Effector memory CD4-positive, alpha-beta T cell (primary cell): Measurements from ENCODE around the gene MRI1.
A peak's percentile ranks its signal among the peaks of the same experiment; 100 is the strongest.
"Not testable (repeated sequence)": the region's sequence is repeated elsewhere in the genome, so short reads cannot be mapped to it uniquely, and the experiment has no call there.

ENCODE experiments used
- DNase-seq, 3 donors: peaks; one replicate each; pipeline ENCODE4 v3.0.0-alpha.2; 2020
- H3K27ac ChIP-seq: 2 replicates; pipeline ENCODE4 v1.7.0; 2013; ENCODE audit warnings: mild to moderate bottlenecking, low read length, moderate library complexity; ENCODE audit not compliant: insufficient read depth, poor library complexity, severe bottlenecking
- H3K27me3 ChIP-seq: replicated peaks from 2 replicates; pipeline ENCODE4 v1.7.0; 2013; ENCODE audit warnings: mild to moderate bottlenecking, low read length; ENCODE audit not compliant: insufficient read depth, control insufficient read depth, poor library complexity, severe bottlenecking
- H3K36me3 ChIP-seq: 2 replicates; pipeline ENCODE4 v1.7.0; 2013; ENCODE audit warnings: mild to moderate bottlenecking, low read length, moderate library complexity; ENCODE audit not compliant: control insufficient read depth, insufficient read depth
- H3K4me1 ChIP-seq: 2 replicates; pipeline ENCODE4 v1.7.0; 2013; ENCODE audit warnings: low read length, mild to moderate bottlenecking; ENCODE audit not compliant: control insufficient read depth, insufficient read depth, poor library complexity, severe bottlenecking
- H3K4me3 ChIP-seq: 2 replicates; pipeline ENCODE4 v1.7.0; 2013; ENCODE audit warnings: low read length, low read depth, mild to moderate bottlenecking; ENCODE audit not compliant: insufficient read depth, poor library complexity, severe bottlenecking
- H3K9me3 ChIP-seq: 2 replicates; pipeline ENCODE4 v1.7.0; 2013; ENCODE audit warnings: mild to moderate bottlenecking, low read length, moderate library complexity; ENCODE audit not compliant: control insufficient read depth

MRI1 gene

GRCh38 chr19:13770013-13770635 lies 5.8 kb downstream of the MRI1 start:
- H3K36me3 ChIP-seq = peaks cover 21% of the 10 kb centered on the region
- H3K27ac ChIP-seq = no peak overlapping the region
- H3K27me3 ChIP-seq = no peaks in the 10 kb centered on the region
- no peak for DNase-seq
- no peaks in the 10 kb centered on the region for H3K9me3 ChIP-seq
- peaks cover 4% of the 10 kb centered on the region for H3K4me1 ChIP-seq
- no peak overlapping the region for H3K4me3 ChIP-seq

GRCh38 chr19:13774217-13775191 lies 10.2 kb downstream of the MRI1 start, which contains the start of gene C19orf53:
TSS of gene C19orf53 (plus strand) at chr19:13774456. CDS start at chr19:13774478, 22 bp downstream.
- Histone ChIP-seq H3K4me1 (no peaks in the 10 kb centered on the region), H3K27ac (peak within 1 kb of the TSS; percentile 80), H3K9me3 (no peaks in the 10 kb centered on the region), H3K36me3 (peaks cover 29% of the 10 kb centered on the region), H3K27me3 (no peaks in the 10 kb centered on the region), H3K4me3 (peak within 1 kb of the TSS; percentile 81)
- DNase-seq = peak; percentile 71 to 81 (median 76)

- Histone ChIP-seq H3K36me3 (peaks cover 25% of the 10 kb centered on the region), H3K27me3 (no peaks in the 10 kb centered on the region), H3K9me3 (no peaks in the 10 kb centered on the region), H3K27ac (no peak overlapping the region), H3K4me3 (no peak overlapping the region), H3K4me1 (no peaks in the 10 kb centered on the region)
- DNase-seq = no peak
Observed at GRCh38 chr19:13778398-13778797, 14.1 kb downstream of the MRI1 start.

GRCh38 chr19:13778847-13779246 lies 14.5 kb downstream of the MRI1 start:
- Histone ChIP-seq H3K36me3 (peaks cover 25% of the 10 kb centered on the region), H3K27ac (no peak overlapping the region), H3K27me3 (no peaks in the 10 kb centered on the region), H3K4me1 (no peaks in the 10 kb centered on the region), H3K4me3 (no peak overlapping the region), H3K9me3 (no peaks in the 10 kb centered on the region)
- DNase-seq = no peak

DNA sequence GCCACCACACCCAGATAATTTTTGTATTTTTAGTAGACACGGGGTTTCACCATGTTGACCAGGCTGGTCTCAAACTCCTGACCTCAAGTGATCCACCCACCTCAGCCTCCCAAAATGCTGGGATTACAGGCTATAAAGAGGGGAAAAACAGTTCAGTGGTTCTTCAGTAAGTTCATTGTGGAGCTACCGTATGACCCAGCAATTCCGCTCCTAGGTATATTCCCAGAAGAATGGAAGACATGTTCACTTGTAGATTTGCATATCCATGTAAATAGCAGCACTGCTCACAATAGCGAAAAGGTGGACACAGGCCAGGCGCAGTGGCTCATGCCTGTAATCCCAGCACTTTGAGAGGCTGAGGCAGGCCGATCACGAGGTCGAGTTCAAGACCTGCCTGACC lies 15.5 kb downstream of the MRI1 start:
- not testable (repeated sequence) for H3K27me3 ChIP-seq, H3K4me1 ChIP-seq, H3K9me3 ChIP-seq, H3K27ac ChIP-seq, H3K4me3 ChIP-seq, DNase-seq
- peaks cover 25% of the 10 kb centered on the region for H3K36me3 ChIP-seq

GRCh38 chr19:13781547-13781946 lies 17.2 kb downstream of the MRI1 start:
- Histone ChIP-seq H3K4me3 (no peak overlapping the region), H3K4me1 (peaks cover 6% of the 10 kb centered on the region), H3K27ac (no peak overlapping the region), H3K36me3 (peaks cover 25% of the 10 kb centered on the region), H3K9me3 (no peaks in the 10 kb centered on the region), H3K27me3 (no peaks in the 10 kb centered on the region)
- no peak for DNase-seq

DNA sequence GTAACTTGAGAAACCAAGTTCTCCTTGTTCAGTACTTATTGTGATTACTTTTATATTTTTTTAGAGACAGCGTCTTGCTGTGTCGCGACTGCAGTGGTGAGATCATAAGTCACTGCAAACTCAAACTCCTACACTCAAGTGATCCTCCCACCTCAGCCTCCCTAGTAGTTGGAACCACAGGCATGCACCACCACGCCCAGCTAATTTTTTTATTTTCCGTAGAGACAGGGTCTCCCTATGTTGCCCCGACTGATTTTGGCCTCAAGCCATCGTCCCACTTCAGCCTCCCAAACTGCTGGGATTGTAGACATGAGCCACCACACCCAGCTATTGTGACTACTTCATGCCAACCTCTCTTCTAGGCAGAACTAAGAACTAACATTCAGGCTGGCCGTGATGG lies 18.2 kb downstream of the MRI1 start:
- DNase-seq = no peak
- Histone ChIP-seq H3K4me3 (no peak overlapping the region), H3K9me3 (no peaks in the 10 kb centered on the region), H3K36me3 (peaks cover 23% of the 10 kb centered on the region), H3K27ac (no peak overlapping the region), H3K27me3 (no peaks in the 10 kb centered on the region), H3K4me1 (peaks cover 12% of the 10 kb centered on the region)

DNA sequence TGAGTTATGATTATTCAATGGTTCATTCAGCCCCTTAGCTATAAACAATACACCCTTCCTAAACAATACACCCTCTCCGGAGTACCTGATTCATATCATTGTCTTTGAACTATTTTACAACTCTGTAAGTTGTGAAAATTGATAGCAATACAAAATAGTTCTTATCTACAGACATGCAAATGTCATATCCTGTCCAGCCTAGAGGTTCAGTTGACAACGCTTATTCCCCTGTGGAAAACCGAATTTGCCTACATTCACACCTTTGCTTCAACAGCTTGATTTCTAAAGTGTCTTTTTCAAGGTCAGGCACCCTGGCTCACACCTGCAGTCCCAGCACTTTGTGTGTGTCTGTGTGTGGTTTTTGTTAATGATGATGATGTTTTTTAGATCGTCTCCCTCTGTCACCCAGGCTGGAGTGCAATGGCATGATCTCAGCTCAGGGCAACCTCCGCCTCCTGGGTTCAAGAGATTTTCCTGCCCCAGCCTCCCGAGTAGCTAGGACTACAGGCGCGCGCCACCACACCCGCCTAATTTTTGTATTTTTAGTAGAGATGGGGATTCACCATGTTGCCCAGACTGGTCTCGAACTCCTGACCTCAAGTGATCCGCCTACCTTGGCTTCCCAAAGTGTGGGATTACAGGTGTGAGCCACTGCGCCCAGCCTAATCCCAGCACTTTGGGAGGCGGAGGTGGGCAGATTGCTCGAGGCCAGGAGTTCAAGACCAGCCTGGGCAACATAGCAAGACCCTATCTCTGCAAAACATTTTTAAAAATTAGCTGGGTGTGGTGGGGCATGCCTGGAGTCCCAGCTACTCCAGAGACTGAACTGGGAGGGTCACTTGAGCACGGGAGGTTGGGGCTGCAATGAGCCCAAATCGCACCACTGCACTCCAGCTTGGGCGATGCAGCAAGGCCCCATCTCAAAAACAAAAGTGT lies 19.5 kb downstream of the MRI1 start:
- no peak overlapping the region for H3K27ac ChIP-seq
- no peaks in the 10 kb centered on the region for H3K9me3 ChIP-seq
- peaks cover 24% of the 10 kb centered on the region for H3K4me1 ChIP-seq
- no peaks in the 10 kb centered on the region for H3K27me3 ChIP-seq
- peaks cover 10% of the 10 kb centered on the region for H3K36me3 ChIP-seq
- no peak for DNase-seq
- no peak overlapping the region for H3K4me3 ChIP-seq

- H3K27ac ChIP-seq = no peak overlapping the region
- peaks cover under 1% of the 10 kb centered on the region for H3K36me3 ChIP-seq
- H3K27me3 ChIP-seq = no peaks in the 10 kb centered on the region
- H3K4me1 ChIP-seq = peaks cover 34% of the 10 kb centered on the region
- DNase-seq = peak; percentile 43 to 59 (median 54)
- no peak overlapping the region for H3K4me3 ChIP-seq
- no peaks in the 10 kb centered on the region for H3K9me3 ChIP-seq
Observed at GRCh38 chr19:13784731-13785452, 20.6 kb downstream of the MRI1 start.
